HCT116 (cell line): ENCODE results near the gene CLASP1. TPM values are rescaled to one million over a fixed set of nuclear protein-coding genes. Genes with fewer than 3 reads are reported as not detected.

ENCODE experiments used
- ATAC-seq: fragments of 200-7000 bp; cut with Tn5 transposase; 2 replicates; pipeline ENCODE4 v1.9.1; 2020; ENCODE audit warnings: mild to moderate bottlenecking, moderate library complexity
- BruUV-seq: library from RNA; stranded (reverse); fragments of 400-500 nt; replicated peaks from 2 replicates; lab custom pipeline; 2021; lab: Mats Ljungman, UMichigan
- CTCF ChIA-PET: fragments of 300-600 bp; sonication (Branson Sonifier 250); formaldehyde crosslinking; loops from one replicate; lab custom pipeline; 2021; ENCODE audit warnings: antibody characterized with exemption; lab: Charles Lee
- POLR2A ChIA-PET: fragments of 300-600, 350-600 bp; sonication (Branson Sonifier 250); formaldehyde crosslinking; loops from one replicate; lab custom pipeline; 2021; ENCODE audit warnings: antibody characterized with exemption; lab: Charles Lee
- RAD21 ChIA-PET, 2 experiments: fragments of 300-600 bp; sonication (Branson Sonifier 250); formaldehyde crosslinking; loops; one replicate each; lab custom pipeline; 2023; ENCODE audit warnings: low total read pairs in 2 of 2; ENCODE audit not compliant: uncharacterized antibody in 2 of 2, unreplicated experiment in 2 of 2, low non-redundant PET in 1 of 2; lab: Charles Lee
- DNase-seq: peaks from one replicate; pipeline ENCODE4 v3.0.0-alpha.2; 2010; ENCODE audit warnings: low read depth, low spot score
- H2AFZ ChIP-seq: fragments of 200-600 bp; shearing (Covaris generic), sonication (generic); 2 replicates; pipeline ENCODE4 v1.6.1; 2017; ENCODE audit warnings: low read depth, mixed run types, mixed read lengths, antibody characterized with exemption, low read length; ENCODE audit not compliant: poor library complexity, severe bottlenecking
- H3K27ac ChIP-seq: 2 replicates; pipeline ENCODE4 v1.5.1; 2012; ENCODE audit warnings: low read depth, low read length
- H3K27me3 ChIP-seq: fragments of 200-600 bp; sonication (generic); 2 replicates; pipeline ENCODE4 v1.6.1; 2016; ENCODE audit warnings: mixed run types, low read length, mixed read lengths; ENCODE audit not compliant: insufficient read depth
- H3K36me3 ChIP-seq, 2 experiments: fragments of 200-500 bp in 1 of 2; fragments of 200-600 bp in 1 of 2; sonication (Bioruptor generic) in 1 of 2; sonication (generic) in 1 of 2; 2 replicates each; pipeline versions ENCODE4 v1.5.1 to v1.6.1; 2014 to 2016; ENCODE audit warnings: low read length in 2 of 2, inconsistent platforms in 1 of 2, mixed read lengths in 1 of 2, mixed run types in 1 of 2; ENCODE audit not compliant: insufficient read depth in 2 of 2, control insufficient read depth in 1 of 2
- H3K4me1 ChIP-seq, 2 experiments: fragments of 200-600 bp in 1 of 2; sonication (generic) in 1 of 2; 2 replicates each; pipeline versions ENCODE4 v1.5.1 to v1.6.1; 2012 to 2017; ENCODE audit warnings: low read length in 2 of 2, inconsistent platforms in 1 of 2, mild to moderate bottlenecking in 1 of 2, mixed read lengths in 1 of 2, mixed run types in 1 of 2, moderate library complexity in 1 of 2; ENCODE audit not compliant: insufficient read depth in 2 of 2, control insufficient read depth in 1 of 2
- H3K4me2 ChIP-seq: fragments of 200-600 bp; sonication (generic); 2 replicates; pipeline ENCODE4 v1.6.1; 2017; ENCODE audit warnings: mixed run types, low read length, mixed read lengths
- H3K4me3 ChIP-seq, 2 experiments: fragments of 200-600 bp in 1 of 2; sonication (generic) in 1 of 2; replicated peaks in 1 of 2; 2 replicates each; pipeline ENCODE4 v1.5.1; 2011 to 2016; ENCODE audit warnings: low read length in 2 of 2, control low read depth in 1 of 2, low read depth in 1 of 2, mild to moderate bottlenecking in 1 of 2, mixed read lengths in 1 of 2, mixed run types in 1 of 2
- H3K79me2 ChIP-seq: fragments of 200-600 bp; sonication (generic); 2 replicates; pipeline ENCODE4 v1.6.1; 2017; ENCODE audit warnings: mild to moderate bottlenecking, mixed run types, low read length, moderate library complexity, mixed read lengths; ENCODE audit not compliant: insufficient read depth
- H3K9ac ChIP-seq: fragments of 200-600 bp; sonication (generic); 2 replicates; pipeline ENCODE4 v1.6.1; 2016; ENCODE audit warnings: low read length, mixed read lengths
- H3K9me2 ChIP-seq: fragments of 200-600 bp; sonication (generic), shearing (Covaris generic); 2 replicates; pipeline ENCODE4 v1.6.1; 2017; ENCODE audit warnings: mixed run types, mild to moderate bottlenecking, moderate library complexity; ENCODE audit not compliant: insufficient read depth
- H3K9me3 ChIP-seq, 2 experiments: fragments of 200-500 bp in 1 of 2; fragments of 200-600 bp in 1 of 2; sonication (Bioruptor generic) in 1 of 2; sonication (generic) in 1 of 2; 2 replicates each; pipeline ENCODE4 v1.6.1; 2014 to 2017; ENCODE audit warnings: low read length in 2 of 2, mixed read lengths in 2 of 2, inconsistent platforms in 1 of 2, low read depth in 1 of 2, mild to moderate bottlenecking in 1 of 2, mixed run types in 1 of 2, moderate library complexity in 1 of 2; ENCODE audit not compliant: control insufficient read depth in 1 of 2, insufficient read depth in 1 of 2
- H4K20me1 ChIP-seq: fragments of 200-600 bp; sonication (generic), shearing (Covaris generic); 2 replicates; pipeline ENCODE4 v1.6.1; 2017; ENCODE audit warnings: mixed run types, mild to moderate bottlenecking, moderate library complexity; ENCODE audit not compliant: insufficient read depth
- ATF3 ChIP-seq: IDR thresholded peaks from 2 replicates; pipeline ENCODE4 v1.6.1; 2012
- CBX3 ChIP-seq: IDR thresholded peaks from 2 replicates; pipeline ENCODE4 v1.6.1; 2012; ENCODE audit warnings: low read depth
- CTCF ChIP-seq, 3 experiments: fragments of 200-600 bp in 1 of 3; sonication (generic) in 1 of 3; IDR thresholded peaks in 2 of 3; conservative IDR thresholded peaks in 1 of 3; 2 replicates each; pipeline ENCODE4 v1.5.1; 2012 to 2017; ENCODE audit warnings: low read depth in 2 of 3, low read length in 2 of 3, antibody characterized with exemption in 1 of 3, borderline replicate concordance in 1 of 3, control low read depth in 1 of 3, mild to moderate bottlenecking in 1 of 3, mixed read lengths in 1 of 3, mixed run types in 1 of 3, moderate library complexity in 1 of 3; ENCODE audit not compliant: insufficient read depth in 1 of 3
- EGR1 ChIP-seq: IDR thresholded peaks from 2 replicates; pipeline ENCODE4 v1.6.1; 2012; ENCODE audit warnings: low read depth
- EZH2phosphoT487 ChIP-seq: fragments of 200-600 bp; IDR thresholded peaks from 2 replicates; pipeline ENCODE4 v1.6.1; 2018; ENCODE audit warnings: antibody characterized with exemption, borderline replicate concordance
- FOSL1 ChIP-seq: IDR thresholded peaks from 2 replicates; pipeline ENCODE4 v1.6.1; 2012; ENCODE audit warnings: low read depth
- JUND ChIP-seq: IDR thresholded peaks from 2 replicates; pipeline ENCODE4 v1.6.1; 2012
- RAD21 ChIP-seq: IDR thresholded peaks from 2 replicates; pipeline ENCODE4 v1.6.1; 2012; ENCODE audit warnings: low read depth, mild to moderate bottlenecking
- SIN3A ChIP-seq: IDR thresholded peaks from 2 replicates; pipeline ENCODE4 v1.6.1; 2012; ENCODE audit warnings: low read depth
- SP1 ChIP-seq: IDR thresholded peaks from 2 replicates; pipeline ENCODE4 v1.6.1; 2012; ENCODE audit warnings: low read depth
- TCF7L2 ChIP-seq: IDR thresholded peaks from 2 replicates; pipeline ENCODE4 v1.7.0; 2011; ENCODE audit warnings: borderline replicate concordance, inconsistent platforms; ENCODE audit not compliant: insufficient read depth, insufficient read length; ENCODE audit errors: extremely low read depth
- YY1 ChIP-seq: IDR thresholded peaks from 2 replicates; pipeline ENCODE4 v1.6.1; 2011; ENCODE audit warnings: low read length, low read depth, moderate library complexity, mild to moderate bottlenecking; ENCODE audit not compliant: insufficient replicate concordance; ENCODE audit errors: extremely low read depth
- ZBTB33 ChIP-seq: IDR thresholded peaks from 2 replicates; pipeline ENCODE4 v1.6.1; 2011; ENCODE audit warnings: mild to moderate bottlenecking, low read length, moderate library complexity; ENCODE audit not compliant: insufficient replicate concordance; ENCODE audit errors: extremely low read depth
- ZFX ChIP-seq: fragments of 450-650 bp; IDR thresholded peaks from 2 replicates; pipeline ENCODE4 v1.6.1; 2017
- intact Hi-C: fragments of 100-400 bp; cut with micrococcal nuclease; formaldehyde crosslinking; loops from 2 replicates; pipeline ENCODE4 v1.10.0; 2022
- total RNA-seq: library from RNA; stranded (reverse); gene quantifications from one replicate; pipeline ENCODE4 v1.2.1, GENCODE V29; 2021; ENCODE audit not compliant: unreplicated experiment
- TF ChIP-seq, protein P1 (sequence below): IDR thresholded peaks from 2 replicates; pipeline ENCODE4 v1.6.1; 2012

Gene CLASP1
- total RNA-seq, 1 experiment from 2014 or later = 41.9 TPM

DNA sequence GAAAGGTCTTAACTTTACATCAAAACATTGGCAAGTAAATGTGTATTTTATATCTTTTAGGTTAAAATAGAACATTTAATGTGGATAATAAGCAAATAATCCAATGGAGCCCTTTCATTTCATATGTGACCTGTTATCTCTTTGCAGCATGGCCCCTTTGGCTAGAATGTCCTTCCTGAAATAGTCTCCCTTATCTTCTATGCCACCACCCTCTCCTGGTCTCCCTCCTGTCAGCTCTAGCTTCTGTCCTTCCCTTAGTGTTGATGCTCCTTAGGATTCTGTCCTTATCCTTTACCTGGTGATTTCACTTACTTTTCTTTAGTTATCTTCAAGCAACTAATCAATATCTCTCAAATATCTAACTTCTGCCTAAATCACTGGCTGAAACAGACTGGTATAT, 277.2 kb downstream of the CLASP1 start:
- Histone ChIP-seq H2AFZ (no peak overlapping the region), H3K9ac (no peak overlapping the region), H3K4me3 (no peak overlapping the region), H3K4me1 (no peaks in the 10 kb centered on the region), H4K20me1 (no peaks in the 10 kb centered on the region), H3K9me2 (no peaks in the 10 kb centered on the region), H3K9me3 (no peaks in the 10 kb centered on the region), H3K79me2 (no peaks in the 10 kb centered on the region), H3K4me2 (no peak overlapping the region), H3K27ac (no peak overlapping the region), H3K27me3 (no peaks in the 10 kb centered on the region)
- POLR2A ChIA-PET = no interaction called here
- RAD21 ChIA-PET = no interaction called here
- ATAC-seq (no peak), DNase-seq (no peak)
- CTCF ChIA-PET = no interaction called here
- TF ChIP-seq CBX3 (no peak), TCF7L2 (no peak), ZFX (no peak), RAD21 (no peak), ATF3 (no peak), ZBTB33 (no peak), YY1 (no peak), EGR1 (no peak), SP1 (no peak), JUND (no peak), CTCF (IDR thresholded peaks at IDR 0.05 in 2 of 3, conservative IDR thresholded peaks at IDR 0.05 in 1 of 3; ENCODE audit: borderline replicate concordance in 1 of 3, insufficient read depth in 1 of 3, low read depth in 2 of 3, low read length in 2 of 3) (no peak), EZH2phosphoT487 (no peak), FOSL1 (no peak), SIN3A (no peak)
- TF ChIP-seq, protein P1, sequence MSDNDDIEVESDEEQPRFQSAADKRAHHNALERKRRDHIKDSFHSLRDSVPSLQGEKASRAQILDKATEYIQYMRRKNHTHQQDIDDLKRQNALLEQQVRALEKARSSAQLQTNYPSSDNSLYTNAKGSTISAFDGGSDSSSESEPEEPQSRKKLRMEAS = no peak
- TF ChIP-seq, all 23 proteins: peak for 0
- no TSS peak for BruUV-seq
- intact Hi-C loops = no loop called here
- H3K36me3 ChIP-seq = peaks cover 0 to 7% of the 10 kb centered on the region in 2 experiments; a peak in 3 of 4 replicates
